Measurements from ENCODE around the gene ABL2.
"Not testable (repeated sequence)": the region's sequence is repeated elsewhere in the genome, so short reads cannot be mapped to it uniquely, and the experiment has no call there.

DNA sequence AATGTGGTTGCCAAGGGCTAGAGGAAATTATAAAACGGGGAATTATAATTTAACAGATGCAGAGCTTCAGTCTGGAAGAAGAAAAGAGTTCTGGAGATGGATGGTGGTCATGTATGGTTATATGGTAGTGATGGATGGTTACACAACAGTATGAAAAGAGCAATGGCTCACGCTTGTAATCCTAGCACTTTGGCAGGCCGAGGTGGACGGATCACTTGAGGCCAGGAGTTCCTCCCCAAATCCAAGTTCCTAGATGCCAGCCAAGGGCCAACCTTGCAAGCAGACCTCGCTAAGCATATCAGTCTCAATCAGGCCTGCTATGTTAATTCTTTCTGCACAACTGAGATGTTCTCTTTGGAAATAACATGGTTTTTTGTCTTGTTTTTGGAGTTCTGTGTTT, 33.6 kb downstream of the ABL2 start:
- not testable (repeated sequence) for TF ChIP-seq CTCF, POLR2A (IDR thresholded peaks at IDR 0.05)
